Glutamatergic neuron (in vitro differentiated cells): Measurements from ENCODE around the gene CTU1. TPM values are rescaled to one million over a fixed set of nuclear protein-coding genes. Genes with fewer than 3 reads are reported as not detected.

Source experiments
- DNase-seq: peaks from one replicate; pipeline ENCODE4 v3.0.0; 2022
- H3K27ac Mint-ChIP-seq: one replicate; pipeline ENCODE4 v1.8.0; 2020; ENCODE audit warnings: mild to moderate bottlenecking, mixed read lengths, inconsistent platforms; ENCODE audit not compliant: unreplicated experiment
- H3K27me3 Mint-ChIP-seq: one replicate; pipeline ENCODE4 v1.8.0; 2020; ENCODE audit warnings: mild to moderate bottlenecking, moderate library complexity, mixed read lengths, inconsistent platforms; ENCODE audit not compliant: unreplicated experiment
- H3K36me3 Mint-ChIP-seq: one replicate; pipeline ENCODE4 v1.8.0; 2020; ENCODE audit warnings: mild to moderate bottlenecking, mixed read lengths, inconsistent platforms; ENCODE audit not compliant: unreplicated experiment
- H3K4me1 Mint-ChIP-seq: one replicate; pipeline ENCODE4 v1.8.0; 2020; ENCODE audit warnings: mild to moderate bottlenecking, low read depth, mixed read lengths, inconsistent platforms; ENCODE audit not compliant: unreplicated experiment
- H3K4me3 Mint-ChIP-seq: one replicate; pipeline ENCODE4 v1.8.0; 2020; ENCODE audit warnings: mild to moderate bottlenecking, mixed read lengths, inconsistent platforms; ENCODE audit not compliant: unreplicated experiment
- H3K9me3 Mint-ChIP-seq: one replicate; pipeline ENCODE4 v1.8.0; 2020; ENCODE audit warnings: mild to moderate bottlenecking, moderate library complexity, mixed read lengths, inconsistent platforms; ENCODE audit not compliant: unreplicated experiment
- CTCF ChIP-seq: fragments of 200-600 bp; sonication (generic); IDR thresholded peaks from one replicate; pipeline ENCODE4 v1.5.0; 2021; ENCODE audit not compliant: partially characterized antibody, unreplicated experiment
- total RNA-seq: library from RNA; stranded (reverse); fragmentation: NEBNext Ultra II Directional; extraction: Animal tissue kit (Norgen Biotek cat#: 25700); gene quantifications from one replicate; pipeline ENCODE4 v1.2.1, GENCODE V29; 2021; ENCODE audit not compliant: unreplicated experiment

Gene CTU1
- total RNA-seq, 1 donor from 2014 or later, result 8.0 TPM

- no peak overlapping the region for H3K4me3 Mint-ChIP-seq
- TF ChIP-seq CTCF, result no peak
- no peak overlapping the region for H3K27ac Mint-ChIP-seq
- no peak for DNase-seq
- peaks cover 6% of the 10 kb centered on the region for H3K36me3 Mint-ChIP-seq
- no peaks in the 10 kb centered on the region for H3K4me1 Mint-ChIP-seq
- peaks cover 4% of the 10 kb centered on the region for H3K27me3 Mint-ChIP-seq
- peaks cover 5% of the 10 kb centered on the region for H3K9me3 Mint-ChIP-seq
Measured at GRCh38 chr19:51078731-51079130, 29.5 kb downstream of the CTU1 start.

GRCh38 chr19:51078104-51078503 is 30.1 kb downstream of the CTU1 start:
- H3K27me3 Mint-ChIP-seq, result peaks cover 4% of the 10 kb centered on the region
- TF ChIP-seq CTCF, result no peak
- peaks cover 6% of the 10 kb centered on the region for H3K36me3 Mint-ChIP-seq
- no peak overlapping the region for H3K27ac Mint-ChIP-seq
- H3K9me3 Mint-ChIP-seq, result peaks cover 3% of the 10 kb centered on the region
- DNase-seq, result no peak
- no peak overlapping the region for H3K4me3 Mint-ChIP-seq
- H3K4me1 Mint-ChIP-seq, result no peaks in the 10 kb centered on the region

- TF ChIP-seq CTCF, result no peak
- no peaks in the 10 kb centered on the region for H3K9me3 Mint-ChIP-seq
- H3K4me3 Mint-ChIP-seq, result no peak overlapping the region
- H3K4me1 Mint-ChIP-seq, result no peaks in the 10 kb centered on the region
- H3K27me3 Mint-ChIP-seq, result peaks cover 2% of the 10 kb centered on the region
- no peak for DNase-seq
- peaks cover 2% of the 10 kb centered on the region for H3K36me3 Mint-ChIP-seq
- H3K27ac Mint-ChIP-seq, result no peak overlapping the region
Measured at GRCh38 chr19:51076631-51077213, 31.5 kb downstream of the CTU1 start.

- Mint-ChIP-seq H3K4me3 (no peak overlapping the region), H3K27ac (no peak overlapping the region), H3K4me1 (no peaks in the 10 kb centered on the region), H3K27me3 (peaks cover 2% of the 10 kb centered on the region), H3K9me3 (no peaks in the 10 kb centered on the region), H3K36me3 (no peaks in the 10 kb centered on the region)
- TF ChIP-seq CTCF, result no peak
- DNase-seq, result no peak
Measured at GRCh38 chr19:51075998-51076397, 32.2 kb downstream of the CTU1 start.

- no peak for DNase-seq
- Mint-ChIP-seq H3K27ac (no peak overlapping the region), H3K27me3 (peaks cover 3% of the 10 kb centered on the region), H3K4me1 (no peaks in the 10 kb centered on the region), H3K9me3 (peaks cover 3% of the 10 kb centered on the region), H3K4me3 (no peak overlapping the region), H3K36me3 (no peaks in the 10 kb centered on the region)
- TF ChIP-seq CTCF, result no peak
Measured at GRCh38 chr19:51071095-51071405, 37.2 kb downstream of the CTU1 start.
